Spinal cord (tissue), 10 donors: ENCODE data around the gene SH3PXD2B. TPM values are rescaled to one million over a fixed set of nuclear protein-coding genes. Genes with fewer than 3 reads are reported as not detected.

Experiments
- DNase-seq, 6 donors: peaks; one replicate each; pipeline versions ENCODE4 v3.0.0 to v3.0.0-alpha.2; 2013 to 2015; ENCODE audit warnings: low spot score in 6 of 6, low read depth in 4 of 6
- H3K27ac ChIP-seq: one replicate; pipeline ENCODE4 v1.5.1; 2013; ENCODE audit warnings: low read depth, low read length, control low read depth
- H3K27me3 ChIP-seq: one replicate; pipeline ENCODE4 v1.6.1; 2013; ENCODE audit warnings: low read length; ENCODE audit not compliant: control insufficient read depth, insufficient read depth
- H3K36me3 ChIP-seq: one replicate; pipeline ENCODE4 v1.6.1; 2013; ENCODE audit warnings: low read length; ENCODE audit not compliant: control insufficient read depth, insufficient read depth
- H3K4me1 ChIP-seq: one replicate; pipeline ENCODE4 v1.6.1; 2013; ENCODE audit warnings: low read length; ENCODE audit not compliant: control insufficient read depth, insufficient read depth
- H3K4me3 ChIP-seq: one replicate; pipeline ENCODE4 v1.5.1; 2013; ENCODE audit warnings: low read depth, low read length, control low read depth
- H3K9me3 ChIP-seq: one replicate; pipeline ENCODE4 v1.6.1; 2013; ENCODE audit warnings: low read length; ENCODE audit not compliant: control insufficient read depth, insufficient read depth
- WGBS: methylation state at CpG from one replicate; pipeline ENCODE4 v1.1.5; 2013; ENCODE audit warnings: missing lambda C conversion rate; ENCODE audit not compliant: insufficient coverage; 5-methylcytosine and 5-hydroxymethylcytosine counted together
- polyA plus RNA-seq, 2 donors: library from polyadenylated mRNA; unstranded; fragments of 120-200 nt; gene quantifications; one replicate each; pipeline ENCODE4 v1.2.1, GENCODE V29; 2013; ENCODE audit not compliant: insufficient read length in 2 of 2
- total RNA-seq, 2 donors: library from RNA; depleted of rRNA in 1 of 2; stranded (reverse); fragments of 120-200 nt in 1 of 2; fragments of >200 nt in 1 of 2; gene quantifications; one replicate each; pipeline versions ENCODE4 v1.2.3 to v1.2.4, GENCODE V29; 2013 to 2014
- donor health status: healthy.

SH3PXD2B gene
- total and polyA plus RNA-seq, 4 donors = 18.3 to 64.8 (median 42.5) TPM

- H3K9me3 ChIP-seq = no peaks in the 10 kb centered on the region
- no peaks in the 10 kb centered on the region for H3K27me3 ChIP-seq
- no peak overlapping the region for H3K27ac ChIP-seq
- H3K4me3 ChIP-seq = no peak overlapping the region
- peaks cover 3% of the 10 kb centered on the region for H3K36me3 ChIP-seq
- peak in 1 of 6 donors; percentile 72 for DNase-seq
- WGBS = 43% methylated on average over 11 of the region's 13 CpGs
- H3K4me1 ChIP-seq = peaks cover 52% of the 10 kb centered on the region
These were observed 1.3 kb upstream of the SH3PXD2B start for GRCh38 chr5:172455511-172456061.

GRCh38 chr5:172455087-172455381, 709 bp upstream of the SH3PXD2B start:
- WGBS = 62% methylated on average over 8 of the region's 8 CpGs
- Histone ChIP-seq H3K36me3 (peaks cover 3% of the 10 kb centered on the region), H3K27ac (peak overlapping the region; percentile 71), H3K4me1 (peaks cover 58% of the 10 kb centered on the region), H3K9me3 (no peaks in the 10 kb centered on the region), H3K4me3 (peak overlapping the region; percentile 58), H3K27me3 (no peaks in the 10 kb centered on the region)
- no peak for DNase-seq

GRCh38 chr5:172453986-172454357, 353 bp downstream of the SH3PXD2B start:
- DNase-seq = peak in 2 of 6 donors; percentile 86 to 88
- Histone ChIP-seq H3K4me3 (peak overlapping the region; percentile 89), H3K9me3 (no peaks in the 10 kb centered on the region), H3K4me1 (peaks cover 57% of the 10 kb centered on the region), H3K27ac (peak overlapping the region; percentile 97), H3K27me3 (no peaks in the 10 kb centered on the region), H3K36me3 (peaks cover 3% of the 10 kb centered on the region)
- under 1% methylated on average over 35 of the region's 35 CpGs for WGBS

GRCh38 chr5:172453206-172453985, 929 bp downstream of the SH3PXD2B start:
- Histone ChIP-seq H3K9me3 (no peaks in the 10 kb centered on the region), H3K27ac (peak overlapping the region; percentile 97), H3K4me1 (peaks cover 58% of the 10 kb centered on the region), H3K36me3 (peaks cover 3% of the 10 kb centered on the region), H3K4me3 (peak overlapping the region; percentile 89), H3K27me3 (no peaks in the 10 kb centered on the region)
- DNase-seq = peak in 4 of 6 donors; percentile 43 to 90 (median 79)
- WGBS = 3% methylated on average over 19 of the region's 24 CpGs

DNA sequence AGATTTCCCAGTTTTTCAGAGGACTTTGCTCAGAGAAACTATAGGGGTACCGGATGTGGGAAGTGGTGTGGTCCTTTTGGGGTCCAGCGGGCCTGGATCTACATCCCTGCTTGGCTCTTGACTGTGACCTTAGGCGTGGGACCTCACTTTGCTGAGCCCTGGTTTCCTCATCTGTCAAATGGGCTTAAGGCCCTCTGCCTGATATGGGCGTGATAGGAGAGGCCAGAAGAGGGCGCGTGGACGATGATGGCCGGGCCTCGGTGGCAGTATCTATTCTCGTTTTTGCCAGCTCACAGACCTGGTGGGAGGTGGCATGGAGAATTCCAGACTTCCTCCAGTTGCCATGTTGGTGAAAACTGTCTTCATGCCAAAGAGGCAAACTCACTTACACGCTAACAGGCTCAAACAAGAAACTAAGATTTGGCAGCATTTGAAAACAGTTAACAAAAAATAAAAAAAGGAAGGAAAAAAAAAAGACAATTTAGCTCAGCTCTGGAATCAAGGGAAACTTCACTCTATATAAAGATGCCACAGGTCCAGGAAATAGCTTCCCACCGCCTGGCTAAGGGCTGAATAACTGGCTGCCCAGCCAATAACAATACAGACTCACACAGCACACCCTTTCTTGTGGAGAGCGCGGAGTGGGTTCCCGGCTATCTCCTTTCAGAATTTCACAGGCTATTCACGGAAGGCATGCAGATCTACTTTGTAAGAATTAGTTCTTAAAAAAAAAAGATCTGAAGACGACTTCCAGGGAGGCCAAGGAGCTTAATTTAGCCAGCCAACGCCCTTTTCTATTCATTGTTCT, 1.7 kb downstream of the SH3PXD2B start:
- peaks cover 65% of the 10 kb centered on the region for H3K4me1 ChIP-seq
- DNase-seq = peak in 2 of 6 donors; percentile 79 to 81
- no peaks in the 10 kb centered on the region for H3K9me3 ChIP-seq
- H3K27ac ChIP-seq = peak overlapping the region; percentile 97
- no peaks in the 10 kb centered on the region for H3K27me3 ChIP-seq
- peak overlapping the region; percentile 89 for H3K4me3 ChIP-seq
- H3K36me3 ChIP-seq = peaks cover 3% of the 10 kb centered on the region
- WGBS = 47% methylated on average over 12 of the region's 18 CpGs

GRCh38 chr5:172451771-172452197, 2.5 kb downstream of the SH3PXD2B start:
- whole genome bisulfite sequencing = 95% methylated on average over 3 of the region's 3 CpGs
- Histone ChIP-seq H3K36me3 (peaks cover 3% of the 10 kb centered on the region), H3K9me3 (no peaks in the 10 kb centered on the region), H3K4me3 (no peak overlapping the region), H3K4me1 (peaks cover 68% of the 10 kb centered on the region), H3K27me3 (no peaks in the 10 kb centered on the region), H3K27ac (peak overlapping the region; percentile 97)
- no peak for DNase-seq

GRCh38 chr5:172450861-172451695, 3.2 kb downstream of the SH3PXD2B start:
- 62% methylated on average over 6 of the region's 7 CpGs for WGBS

DNA sequence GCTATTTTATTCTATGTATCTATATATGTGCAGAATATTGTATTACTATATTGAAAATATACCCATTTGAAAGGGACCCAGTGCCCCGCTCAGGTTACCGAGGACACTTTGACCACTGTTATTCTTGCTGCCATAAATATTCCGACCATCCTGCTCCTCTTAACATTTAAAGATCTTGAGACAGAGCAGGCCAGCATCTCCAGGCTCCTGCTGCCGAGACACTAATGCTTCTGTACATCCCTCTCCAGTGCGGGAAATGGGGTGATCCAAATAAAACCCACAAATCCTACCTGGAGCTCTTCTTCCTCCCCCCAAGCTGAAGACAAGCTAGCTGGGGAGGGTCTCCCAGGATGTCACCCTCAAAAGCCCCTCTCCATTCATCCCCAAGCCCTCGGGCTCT, 3.9 kb downstream of the SH3PXD2B start:
- H3K27me3 ChIP-seq = no peaks in the 10 kb centered on the region
- 64% methylated on average over 5 of the region's 6 CpGs for WGBS
- H3K27ac ChIP-seq = peak overlapping the region; percentile 72
- H3K36me3 ChIP-seq = peaks cover 3% of the 10 kb centered on the region
- peaks cover 75% of the 10 kb centered on the region for H3K4me1 ChIP-seq
- DNase-seq = no peak
- no peaks in the 10 kb centered on the region for H3K9me3 ChIP-seq
- no peak overlapping the region for H3K4me3 ChIP-seq

More at GRCh38 chr5:172450861-172451695, 3.2 kb downstream of the SH3PXD2B start:
- peaks cover 75% of the 10 kb centered on the region for H3K4me1 ChIP-seq
- no peak overlapping the region for H3K4me3 ChIP-seq
- peak in 2 of 6 donors; percentile 59 to 65 for DNase-seq
- peak overlapping the region; percentile 72 for H3K27ac ChIP-seq
- no peaks in the 10 kb centered on the region for H3K27me3 ChIP-seq
- peaks cover 3% of the 10 kb centered on the region for H3K36me3 ChIP-seq
- no peaks in the 10 kb centered on the region for H3K9me3 ChIP-seq

DNA sequence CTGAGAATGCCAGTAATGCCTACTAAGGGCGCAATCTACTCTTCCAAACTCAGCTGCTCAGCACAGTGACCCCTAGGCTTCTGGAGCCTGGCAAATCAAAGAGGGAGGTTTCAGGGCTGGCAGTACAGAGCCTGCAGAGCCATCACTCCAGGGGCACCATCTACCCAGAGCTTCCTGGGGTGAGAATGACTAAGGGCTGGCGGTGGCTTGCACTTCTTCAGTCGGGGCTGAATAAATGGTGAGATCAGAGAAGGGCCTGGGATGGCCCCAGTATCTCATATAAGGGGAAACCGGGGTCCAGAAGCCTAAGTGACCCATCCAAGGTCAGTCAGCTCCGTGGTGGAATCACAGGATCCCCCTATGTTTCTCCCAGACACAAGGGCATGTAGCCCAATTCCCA, 5.3 kb downstream of the SH3PXD2B start:
- Histone ChIP-seq H3K4me3 (no peak overlapping the region), H3K4me1 (peaks cover 80% of the 10 kb centered on the region), H3K27ac (peak overlapping the region; percentile 51), H3K36me3 (peaks cover 3% of the 10 kb centered on the region), H3K9me3 (no peaks in the 10 kb centered on the region), H3K27me3 (no peaks in the 10 kb centered on the region)
- no peak for DNase-seq
- 81% methylated on average over 5 of the region's 5 CpGs for whole genome bisulfite sequencing
